Stimulated activated CD8-positive, alpha-beta memory T cell treated with anti-CD3 and anti-CD28 coated beads, Interleukin-12 subunit alpha, Interleukin-12 subunit beta, amount 100 ng/mL, for 24 hours (primary cell): ENCODE measurements around the gene MRPL1.

ENCODE experiments used
- DNase-seq: peaks from one replicate; pipeline ENCODE4 v3.0.0-alpha.2; 2020; ENCODE audit errors: extremely low read depth

MRPL1 gene

GRCh38 chr4:77862478-77863216 is at the start of gene MRPL1:
MRPL1 (plus strand) TSS chr4:77862830; CDS start chr4:77862849, 19 bp downstream.
- peak; percentile 66 for DNase-seq

GRCh38 chr4:77815636-77816035 is 47.0 kb upstream of the MRPL1 start:
- no peak for DNase-seq

- DNase-seq, result no peak
Observed at GRCh38 chr4:77816546-77816945, 46.1 kb upstream of the MRPL1 start.

DNA sequence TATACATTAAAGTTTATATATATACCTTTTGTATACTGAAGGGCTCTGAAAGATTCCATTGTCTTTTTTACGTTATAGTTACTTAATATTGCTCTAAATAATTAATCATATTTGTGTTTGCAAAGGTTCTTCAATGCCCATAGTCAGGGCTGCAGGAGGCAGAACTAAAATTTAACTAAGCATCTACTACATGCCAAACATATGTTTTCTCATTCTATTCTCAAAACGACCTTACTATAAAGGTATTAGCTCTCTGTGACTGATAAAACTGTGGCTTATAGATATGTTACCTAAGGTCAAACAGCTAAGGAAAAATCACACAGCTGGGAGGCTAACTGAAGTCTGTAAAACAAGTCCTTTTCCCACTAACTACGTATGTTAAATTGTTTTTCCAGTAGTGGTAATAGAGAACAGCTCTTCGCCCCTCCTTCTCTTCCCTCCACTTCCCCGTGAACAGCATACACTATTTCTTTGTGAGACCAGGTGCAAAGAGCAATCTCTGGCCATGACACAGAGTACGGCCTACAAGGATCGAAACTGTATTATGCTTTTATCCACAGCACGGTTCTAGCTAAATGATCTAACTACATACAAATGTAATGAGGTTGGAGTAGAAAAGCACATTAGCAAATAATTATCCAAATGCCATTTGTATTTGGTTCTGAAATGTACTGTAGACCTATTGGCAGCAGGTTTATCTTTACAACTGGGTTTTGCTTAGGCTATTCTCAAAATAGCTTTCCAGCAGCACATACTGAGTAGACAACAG is 45.1 kb upstream of the MRPL1 start:
- DNase-seq, result no peak

- peak; percentile 25 for DNase-seq
Observed at GRCh38 chr4:77818073-77818601, 44.5 kb upstream of the MRPL1 start.

DNA sequence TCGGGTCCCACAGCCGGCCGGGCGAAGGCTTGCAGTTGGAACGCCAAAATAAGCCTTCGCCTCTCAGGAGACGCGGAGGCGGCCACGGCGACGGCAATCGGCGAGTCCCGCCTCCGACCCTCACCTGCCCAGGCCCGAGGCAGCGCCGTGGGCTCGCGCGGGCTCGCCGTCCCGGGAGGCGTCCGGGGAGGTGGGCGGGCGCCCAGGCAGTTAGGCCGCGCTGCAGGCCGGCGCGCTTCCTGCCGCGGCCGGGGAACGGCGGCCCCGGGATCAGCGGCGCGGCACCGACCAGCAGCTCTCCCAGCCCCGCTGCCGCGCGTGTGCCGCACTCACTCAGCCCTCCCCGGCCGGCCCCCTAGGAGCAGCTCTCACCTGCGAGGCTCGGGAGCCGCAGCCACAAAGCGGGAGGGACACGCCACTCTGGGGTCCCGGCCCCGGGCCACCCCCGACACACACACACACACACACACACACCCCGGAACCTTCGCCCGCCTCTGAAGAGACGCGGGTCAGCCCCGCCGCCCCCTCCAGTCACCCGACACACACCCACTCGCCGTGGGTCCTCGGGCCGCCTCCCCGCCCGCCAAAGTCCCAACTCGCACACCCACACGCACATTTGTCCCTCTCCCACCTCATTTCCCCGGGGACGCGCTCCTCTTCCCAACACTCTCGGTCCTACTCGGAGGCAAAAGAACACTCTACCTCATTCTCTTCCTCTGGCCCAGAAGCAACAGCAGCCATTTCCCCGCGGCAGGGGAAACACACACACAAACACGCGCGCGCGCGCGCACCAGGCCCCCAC is 43.8 kb upstream of the MRPL1 start, which contains the start of gene CNOT6L:
Gene CNOT6L (minus strand): TSS at position 767 of the 802 bp plus-strand sequence. CDS start 60 bp downstream, at position 707.
- DNase-seq, result peak; percentile 55

GRCh38 chr4:77819404-77819842 is 43.2 kb upstream of the MRPL1 start:
- DNase-seq, result no peak

DNA sequence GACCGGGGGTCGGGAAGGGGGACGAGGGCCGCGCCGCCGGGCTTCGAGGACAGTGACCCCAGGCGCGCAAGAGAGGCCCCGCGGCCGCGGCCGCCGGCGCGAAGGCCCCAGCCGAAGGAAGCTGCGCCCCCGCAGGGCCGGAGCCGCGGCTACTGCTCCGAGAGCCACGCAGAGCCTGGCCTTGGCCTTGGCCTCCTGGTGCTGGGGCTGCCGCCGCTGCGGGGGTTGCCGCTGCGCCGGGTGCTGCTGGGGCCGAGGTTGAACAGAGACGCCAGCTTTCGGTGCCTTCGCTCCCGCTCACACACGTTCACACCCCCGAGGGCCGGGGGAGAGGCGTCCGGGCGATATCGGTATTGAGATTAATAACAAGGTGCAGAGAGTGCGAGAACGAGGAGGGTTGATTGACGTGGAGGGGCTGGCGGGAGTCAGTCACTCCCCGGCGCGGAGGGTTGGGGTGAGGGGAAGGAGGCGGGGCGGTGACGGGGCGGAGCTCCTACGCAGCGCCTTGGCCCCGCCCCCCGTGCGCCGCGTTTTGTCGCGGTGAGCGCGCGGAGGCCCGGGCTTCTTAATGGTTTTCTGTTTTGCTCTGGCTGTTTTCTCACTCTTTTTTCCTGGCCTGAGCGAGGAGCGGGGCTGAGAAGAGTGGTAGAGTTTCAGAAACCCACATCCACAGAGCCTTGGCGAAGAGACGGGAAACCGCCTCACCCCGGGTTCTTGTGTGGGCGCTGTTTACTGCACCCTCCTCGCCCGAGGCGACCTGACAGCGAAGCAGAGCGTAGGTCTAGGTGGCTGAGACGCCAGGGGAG is 42.6 kb upstream of the MRPL1 start:
- peak; percentile 89 for DNase-seq

- no peak for DNase-seq
Observed at GRCh38 chr4:77820649-77821561, 41.7 kb upstream of the MRPL1 start.

GRCh38 chr4:77821775-77822174 is 40.9 kb upstream of the MRPL1 start:
- DNase-seq, result no peak

GRCh38 chr4:77826275-77826674 is 36.4 kb upstream of the MRPL1 start:
- DNase-seq, result no peak

- DNase-seq, result no peak
Observed at GRCh38 chr4:77827343-77827742, 35.3 kb upstream of the MRPL1 start.

GRCh38 chr4:77833126-77833724 is 29.4 kb upstream of the MRPL1 start:
- no peak for DNase-seq

GRCh38 chr4:77834403-77834802 is 28.2 kb upstream of the MRPL1 start:
- no peak for DNase-seq

DNA sequence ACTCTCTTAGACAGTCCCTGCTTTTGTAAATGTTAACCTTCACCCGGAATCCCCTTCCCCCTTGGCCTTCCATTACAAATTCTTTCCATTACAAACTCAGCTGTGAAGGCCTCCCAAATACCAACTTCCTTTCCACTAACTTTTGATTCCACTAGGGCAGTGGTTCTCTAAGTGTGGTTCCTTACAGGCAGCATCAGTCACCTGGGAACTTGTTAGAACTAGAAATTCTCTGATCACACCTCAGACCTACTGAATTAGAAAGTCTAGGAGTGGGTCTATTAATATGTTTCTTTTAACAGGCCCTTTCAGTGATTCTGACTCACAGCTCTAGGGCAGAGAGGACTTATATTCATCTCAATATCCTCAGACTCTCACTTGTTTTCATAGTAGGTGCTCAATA is 19.0 kb upstream of the MRPL1 start:
- no peak for DNase-seq

GRCh38 chr4:77844363-77844762 is 18.3 kb upstream of the MRPL1 start:
- no peak for DNase-seq

DNA sequence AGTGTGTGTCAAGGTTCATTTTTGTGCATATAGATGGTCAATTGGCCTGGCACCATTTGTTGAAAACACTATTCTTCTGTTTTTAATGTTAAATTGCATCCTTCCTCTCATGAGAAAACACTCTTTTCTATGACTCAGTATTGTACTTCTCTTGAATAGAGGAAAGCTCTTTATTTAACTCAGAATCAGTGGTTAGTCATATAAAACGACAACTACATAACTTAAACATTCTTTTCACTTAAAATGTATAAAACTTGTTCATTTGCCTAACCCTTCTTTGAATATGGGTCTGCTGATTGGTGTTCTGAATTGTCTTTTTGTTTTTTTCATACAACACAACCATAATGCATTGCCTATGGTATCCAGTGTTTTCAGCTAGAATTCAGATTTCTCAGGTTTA is 17.2 kb upstream of the MRPL1 start:
- DNase-seq, result no peak

DNA sequence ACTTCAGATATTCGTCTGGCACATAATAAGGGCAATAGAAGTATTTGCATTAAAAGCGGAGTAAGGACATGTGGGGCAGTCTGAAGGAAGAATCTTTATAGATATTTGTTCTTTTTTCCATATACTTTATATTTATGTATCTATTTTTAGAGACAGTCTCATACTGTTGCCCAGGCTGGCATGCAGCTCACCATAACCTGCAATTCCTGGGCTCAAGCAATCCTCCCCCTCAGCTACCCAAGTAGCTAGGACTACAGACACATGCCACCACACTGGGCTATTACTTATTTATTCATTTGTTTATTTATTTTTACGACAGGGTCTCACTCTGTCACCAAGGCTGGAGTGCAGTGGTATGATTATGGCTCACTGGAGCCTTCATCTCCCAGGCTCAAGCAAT is 16.7 kb upstream of the MRPL1 start:
- no peak for DNase-seq

- DNase-seq, result no peak
Observed at GRCh38 chr4:77848508-77848907, 14.1 kb upstream of the MRPL1 start.
